Measurements from ENCODE around the gene TGFBR3L. TPM values are rescaled to one million over a fixed set of nuclear protein-coding genes. Genes with fewer than 3 reads are reported as not detected.

TGFBR3L gene
- total and polyA plus RNA-seq, 2 of the 13 experiments (the other 11 are each of a cell fraction or from before 2014, with no cell fraction given), result 0.20 to 1.0 TPM

DNA sequence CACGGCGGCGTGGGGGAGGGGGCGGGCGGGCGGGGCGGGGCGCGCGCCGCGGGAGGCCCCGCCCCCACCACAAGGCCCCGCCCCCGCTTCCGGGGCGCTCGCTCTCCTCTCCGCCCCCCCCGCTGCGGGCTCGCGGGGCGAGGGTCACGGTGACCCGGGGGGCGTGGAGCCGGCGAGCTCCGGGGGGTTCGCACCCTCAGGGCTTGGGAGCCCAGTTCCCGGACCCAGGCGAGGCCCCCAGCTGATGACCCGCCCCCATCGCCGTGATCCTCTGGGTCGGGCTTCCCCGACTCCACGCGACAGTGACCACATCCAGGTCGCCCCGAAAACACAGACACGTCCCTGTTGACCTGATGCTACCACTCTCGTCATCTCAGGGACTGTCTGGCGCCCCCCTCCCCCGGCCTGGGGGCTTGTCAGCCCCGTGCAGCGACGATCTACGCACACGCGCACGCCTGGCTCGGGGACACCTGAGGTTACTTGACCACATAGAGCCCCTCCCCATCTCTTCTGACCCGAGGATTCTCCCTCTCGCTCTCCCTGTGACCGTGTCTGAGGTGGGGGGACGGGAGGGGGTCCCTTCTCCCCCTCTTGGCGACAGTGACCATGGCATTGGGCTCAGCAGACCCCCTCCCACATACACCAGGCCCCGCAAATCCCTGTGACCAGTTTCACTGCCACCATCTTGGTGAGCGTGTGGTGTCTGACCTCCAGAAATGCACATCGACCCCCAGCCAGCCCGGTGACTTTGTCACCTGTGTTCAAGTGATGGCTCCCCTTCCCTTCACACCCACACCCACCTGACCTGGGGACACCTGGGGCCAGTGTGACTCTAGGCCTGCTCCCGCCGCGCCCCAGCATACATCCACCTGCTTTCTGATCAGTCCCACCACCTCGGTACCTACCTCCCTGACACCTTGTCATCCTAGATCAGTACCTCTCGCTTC, 10.3 kb upstream of the TGFBR3L start (continued):
- TF ChIP-seq, protein P1, sequence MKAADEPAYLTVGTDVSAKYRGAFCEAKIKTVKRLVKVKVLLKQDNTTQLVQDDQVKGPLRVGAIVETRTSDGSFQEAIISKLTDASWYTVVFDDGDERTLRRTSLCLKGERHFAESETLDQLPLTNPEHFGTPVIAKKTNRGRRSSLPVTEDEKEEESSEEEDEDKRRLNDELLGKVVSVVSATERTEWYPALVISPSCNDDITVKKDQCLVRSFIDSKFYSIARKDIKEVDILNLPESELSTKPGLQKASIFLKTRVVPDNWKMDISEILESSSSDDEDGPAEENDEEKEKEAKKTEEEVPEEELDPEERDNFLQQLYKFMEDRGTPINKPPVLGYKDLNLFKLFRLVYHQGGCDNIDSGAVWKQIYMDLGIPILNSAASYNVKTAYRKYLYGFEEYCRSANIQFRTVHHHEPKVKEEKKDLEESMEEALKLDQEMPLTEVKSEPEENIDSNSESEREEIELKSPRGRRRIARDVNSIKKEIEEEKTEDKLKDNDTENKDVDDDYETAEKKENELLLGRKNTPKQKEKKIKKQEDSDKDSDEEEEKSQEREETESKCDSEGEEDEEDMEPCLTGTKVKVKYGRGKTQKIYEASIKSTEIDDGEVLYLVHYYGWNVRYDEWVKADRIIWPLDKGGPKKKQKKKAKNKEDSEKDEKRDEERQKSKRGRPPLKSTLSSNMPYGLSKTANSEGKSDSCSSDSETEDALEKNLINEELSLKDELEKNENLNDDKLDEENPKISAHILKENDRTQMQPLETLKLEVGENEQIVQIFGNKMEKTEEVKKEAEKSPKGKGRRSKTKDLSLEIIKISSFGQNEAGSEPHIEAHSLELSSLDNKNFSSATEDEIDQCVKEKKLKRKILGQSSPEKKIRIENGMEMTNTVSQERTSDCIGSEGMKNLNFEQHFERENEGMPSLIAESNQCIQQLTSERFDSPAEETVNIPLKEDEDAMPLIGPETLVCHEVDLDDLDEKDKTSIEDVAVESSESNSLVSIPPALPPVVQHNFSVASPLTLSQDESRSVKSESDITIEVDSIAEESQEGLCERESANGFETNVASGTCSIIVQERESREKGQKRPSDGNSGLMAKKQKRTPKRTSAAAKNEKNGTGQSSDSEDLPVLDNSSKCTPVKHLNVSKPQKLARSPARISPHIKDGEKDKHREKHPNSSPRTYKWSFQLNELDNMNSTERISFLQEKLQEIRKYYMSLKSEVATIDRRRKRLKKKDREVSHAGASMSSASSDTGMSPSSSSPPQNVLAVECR (CRISPR knock-in tag; IDR thresholded peaks at IDR 0.05; ENCODE audit: borderline replicate concordance), result peak; percentile 45; the same call in 1 of the 2 replicates
- TF ChIP-seq PAF1 (CRISPR knock-in tag; IDR thresholded peaks at IDR 0.05) (no peak), ZFX (CRISPR knock-in tag; IDR thresholded peaks at IDR 0.05; ENCODE audit: low read depth) (peak; percentile 25; the same call in 1 of the 2 replicates), ZNF572 (CRISPR knock-in tag; IDR thresholded peaks at IDR 0.05) (peak; percentile 58; the same call in 1 of the 2 replicates), TEAD3 (CRISPR knock-in tag; optimal IDR thresholded peaks at IDR 0.05; ENCODE audit: borderline replicate concordance) (no peak), AGO2 (optimal IDR thresholded peaks at IDR 0.05; ENCODE audit: low read depth, low read length) (peak; percentile 44), ZBTB10 (CRISPR knock-in tag; IDR thresholded peaks at IDR 0.05; ENCODE audit: borderline replicate concordance) (0 out of 2 replicates have a peak, but pooled peaks have one; percentile 24), ZNF567 (CRISPR knock-in tag; IDR thresholded peaks at IDR 0.05; ENCODE audit: borderline replicate concordance) (0 out of 2 replicates have a peak, but pooled peaks have one; percentile 70), HCFC1 (IDR thresholded peaks at IDR 0.05; ENCODE audit: low read depth, low read length) (no peak), ARID2 (CRISPR knock-in tag; IDR thresholded peaks at IDR 0.05; ENCODE audit: borderline replicate concordance) (0 out of 2 replicates have a peak, but pooled peaks have one; percentile 24), TARDBP (CRISPR knock-in tag; IDR thresholded peaks at IDR 0.05) (0 out of 2 replicates have a peak, but pooled peaks have one; percentile 23), ZNF710 (CRISPR knock-in tag; IDR thresholded peaks at IDR 0.05; ENCODE audit: borderline replicate concordance) (0 out of 2 replicates have a peak, but pooled peaks have one; percentile 26), ZBTB3 (CRISPR knock-in tag; IDR thresholded peaks at IDR 0.05; ENCODE audit: borderline replicate concordance, low read depth) (0 out of 2 replicates have a peak, but pooled peaks have one; percentile 15), MYC (CRISPR knock-in tag; IDR thresholded peaks at IDR 0.05; ENCODE audit: borderline replicate concordance) (no peak)
- TF ChIP-seq, protein P2, sequence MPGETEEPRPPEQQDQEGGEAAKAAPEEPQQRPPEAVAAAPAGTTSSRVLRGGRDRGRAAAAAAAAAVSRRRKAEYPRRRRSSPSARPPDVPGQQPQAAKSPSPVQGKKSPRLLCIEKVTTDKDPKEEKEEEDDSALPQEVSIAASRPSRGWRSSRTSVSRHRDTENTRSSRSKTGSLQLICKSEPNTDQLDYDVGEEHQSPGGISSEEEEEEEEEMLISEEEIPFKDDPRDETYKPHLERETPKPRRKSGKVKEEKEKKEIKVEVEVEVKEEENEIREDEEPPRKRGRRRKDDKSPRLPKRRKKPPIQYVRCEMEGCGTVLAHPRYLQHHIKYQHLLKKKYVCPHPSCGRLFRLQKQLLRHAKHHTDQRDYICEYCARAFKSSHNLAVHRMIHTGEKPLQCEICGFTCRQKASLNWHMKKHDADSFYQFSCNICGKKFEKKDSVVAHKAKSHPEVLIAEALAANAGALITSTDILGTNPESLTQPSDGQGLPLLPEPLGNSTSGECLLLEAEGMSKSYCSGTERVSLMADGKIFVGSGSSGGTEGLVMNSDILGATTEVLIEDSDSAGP (CRISPR knock-in tag; IDR thresholded peaks at IDR 0.05; ENCODE audit: borderline replicate concordance), result 0 out of 2 replicates have a peak, but pooled peaks have one; percentile 4

Data from HepG2 (cell line).